ENCODE results near the gene ZDHHC24. TPM values are rescaled to one million over a fixed set of nuclear protein-coding genes. Genes with fewer than 3 reads are reported as not detected.
"Not testable (repeated sequence)": the region's sequence is repeated elsewhere in the genome, so short reads cannot be mapped to it uniquely, and the experiment has no call there.

ZDHHC24 gene
- total RNA-seq, 1 experiment from 2014 or later = 9.7 TPM

GRCh38 chr11:66543263-66544107 lies 2.4 kb downstream of the ZDHHC24 start:
- Histone ChIP-seq H3K36me3 (ENCODE audit: insufficient read depth, low read length, poor library complexity, severe bottlenecking) (no peaks in the 10 kb centered on the region), H3K9me3 (ENCODE audit: low read depth, low read length, poor library complexity, severe bottlenecking) (no peaks in the 10 kb centered on the region), H3K4me3 (ENCODE audit: low read depth, low read length, poor library complexity, severe bottlenecking) (no peak overlapping the region), H3K4me1 (ENCODE audit: insufficient read depth, low read length, poor library complexity, severe bottlenecking) (peaks cover 4% of the 10 kb centered on the region), H3K27me3 (replicated peaks; ENCODE audit: insufficient read depth, low read depth, low read length, poor library complexity) (no peaks in the 10 kb centered on the region), H3K27ac (ENCODE audit: low read depth, low read length, poor library complexity, severe bottlenecking) (no peak overlapping the region)
- BruUV-seq (replicated peaks) = no TSS peak
- intact Hi-C loops (cut with micrococcal nuclease; ENCODE audit: unreplicated experiment) = no loop called here
- peak; percentile 48 for DNase-seq (ENCODE audit: low spot score)
- POLR2A ChIA-PET (ENCODE audit: low non-redundant PET) = interaction anchor here (0.5 kb wide), 1 partner anchor 77 kb away, joined by 3 read pairs; no protein-coding TSS in a partner anchor
- CTCF ChIA-PET = no interaction called here
- TF ChIP-seq, protein P1, sequence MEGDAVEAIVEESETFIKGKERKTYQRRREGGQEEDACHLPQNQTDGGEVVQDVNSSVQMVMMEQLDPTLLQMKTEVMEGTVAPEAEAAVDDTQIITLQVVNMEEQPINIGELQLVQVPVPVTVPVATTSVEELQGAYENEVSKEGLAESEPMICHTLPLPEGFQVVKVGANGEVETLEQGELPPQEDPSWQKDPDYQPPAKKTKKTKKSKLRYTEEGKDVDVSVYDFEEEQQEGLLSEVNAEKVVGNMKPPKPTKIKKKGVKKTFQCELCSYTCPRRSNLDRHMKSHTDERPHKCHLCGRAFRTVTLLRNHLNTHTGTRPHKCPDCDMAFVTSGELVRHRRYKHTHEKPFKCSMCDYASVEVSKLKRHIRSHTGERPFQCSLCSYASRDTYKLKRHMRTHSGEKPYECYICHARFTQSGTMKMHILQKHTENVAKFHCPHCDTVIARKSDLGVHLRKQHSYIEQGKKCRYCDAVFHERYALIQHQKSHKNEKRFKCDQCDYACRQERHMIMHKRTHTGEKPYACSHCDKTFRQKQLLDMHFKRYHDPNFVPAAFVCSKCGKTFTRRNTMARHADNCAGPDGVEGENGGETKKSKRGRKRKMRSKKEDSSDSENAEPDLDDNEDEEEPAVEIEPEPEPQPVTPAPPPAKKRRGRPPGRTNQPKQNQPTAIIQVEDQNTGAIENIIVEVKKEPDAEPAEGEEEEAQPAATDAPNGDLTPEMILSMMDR (conservative IDR thresholded peaks at IDR 0.05; ENCODE audit: low read depth, low read length) = peak; percentile 42; the same call in 1 of the 2 replicates
- no peak for TF ChIP-seq EZH2 (IDR thresholded peaks at IDR 0.05; ENCODE audit: borderline replicate concordance, low read depth, low read length, poor library complexity, severe bottlenecking)

DNA sequence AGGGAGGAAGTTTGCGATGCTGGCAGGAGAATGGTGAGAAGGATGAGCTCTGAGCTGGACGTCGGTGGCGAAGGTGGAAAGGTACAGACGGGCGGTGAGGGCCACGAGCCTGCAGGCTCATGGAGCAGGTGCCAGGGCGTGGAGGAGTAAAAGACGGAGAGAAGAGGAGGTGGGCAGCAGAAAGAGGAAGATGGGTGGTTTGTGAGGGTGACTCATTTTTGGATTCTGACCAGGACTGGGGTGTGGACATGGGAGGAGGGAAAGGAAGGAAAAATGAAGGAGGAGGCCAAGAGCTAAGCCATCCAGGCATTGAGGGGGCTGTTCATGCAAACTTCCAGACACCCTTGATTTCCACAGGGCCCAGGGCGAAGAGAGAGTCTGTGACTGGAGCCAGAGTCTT lies 3.5 kb downstream of the ZDHHC24 start:
- no TSS peak for BruUV-seq (replicated peaks)

DNA sequence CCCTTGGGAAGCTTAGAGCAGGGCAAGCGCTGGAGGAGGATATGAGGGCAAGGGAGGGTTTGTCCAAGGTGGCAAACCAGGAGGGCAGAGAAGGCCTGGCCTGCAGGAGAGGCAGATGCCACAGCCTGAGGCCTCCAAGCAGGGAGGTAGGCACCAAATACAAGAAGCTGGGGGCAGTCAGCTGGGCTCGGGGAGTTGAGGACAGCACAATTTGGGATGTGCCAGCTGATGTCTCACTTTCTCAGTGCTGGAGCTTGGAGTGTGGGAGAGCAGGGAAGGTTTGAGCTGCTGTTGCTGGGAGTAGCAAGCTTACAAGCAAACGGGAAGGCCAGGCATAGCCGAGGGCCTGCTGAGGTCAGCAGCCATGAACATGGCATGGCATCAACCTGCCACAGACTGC lies 4.0 kb downstream of the ZDHHC24 start:
- Histone ChIP-seq H3K4me1 (ENCODE audit: insufficient read depth, low read length, poor library complexity, severe bottlenecking) (peaks cover 4% of the 10 kb centered on the region), H3K9me3 (ENCODE audit: low read depth, low read length, poor library complexity, severe bottlenecking) (no peaks in the 10 kb centered on the region), H3K4me3 (ENCODE audit: low read depth, low read length, poor library complexity, severe bottlenecking) (no peak overlapping the region), H3K27me3 (replicated peaks; ENCODE audit: insufficient read depth, low read depth, low read length, poor library complexity) (no peaks in the 10 kb centered on the region), H3K36me3 (ENCODE audit: insufficient read depth, low read length, poor library complexity, severe bottlenecking) (no peaks in the 10 kb centered on the region), H3K27ac (ENCODE audit: low read depth, low read length, poor library complexity, severe bottlenecking) (no peak overlapping the region)
- CTCF ChIA-PET = no interaction called here
- POLR2A ChIA-PET (ENCODE audit: low non-redundant PET) = no interaction called here
- no peak for DNase-seq (ENCODE audit: low spot score)
- intact Hi-C loops (cut with micrococcal nuclease; ENCODE audit: unreplicated experiment) = no loop called here
- TF ChIP-seq, protein P1 (conservative IDR thresholded peaks at IDR 0.05; ENCODE audit: low read depth, low read length) = no peak
- no peak for TF ChIP-seq EZH2 (IDR thresholded peaks at IDR 0.05; ENCODE audit: borderline replicate concordance, low read depth, low read length, poor library complexity, severe bottlenecking)
- BruUV-seq (replicated peaks) = no TSS peak

More for the DNA sequence above, 3.5 kb downstream of the ZDHHC24 start:
- no peak for TF ChIP-seq EZH2 (IDR thresholded peaks at IDR 0.05; ENCODE audit: borderline replicate concordance, low read depth, low read length, poor library complexity, severe bottlenecking)
- TF ChIP-seq, protein P1 (conservative IDR thresholded peaks at IDR 0.05; ENCODE audit: low read depth, low read length) = no peak
- intact Hi-C loops (cut with micrococcal nuclease; ENCODE audit: unreplicated experiment) = no loop called here
- Histone ChIP-seq H3K4me1 (ENCODE audit: insufficient read depth, low read length, poor library complexity, severe bottlenecking) (peaks cover 4% of the 10 kb centered on the region), H3K27me3 (replicated peaks; ENCODE audit: insufficient read depth, low read depth, low read length, poor library complexity) (no peaks in the 10 kb centered on the region), H3K27ac (ENCODE audit: low read depth, low read length, poor library complexity, severe bottlenecking) (no peak overlapping the region), H3K4me3 (ENCODE audit: low read depth, low read length, poor library complexity, severe bottlenecking) (no peak overlapping the region), H3K36me3 (ENCODE audit: insufficient read depth, low read length, poor library complexity, severe bottlenecking) (no peaks in the 10 kb centered on the region), H3K9me3 (ENCODE audit: low read depth, low read length, poor library complexity, severe bottlenecking) (no peaks in the 10 kb centered on the region)
- ChIA-PET POLR2A (ENCODE audit: low non-redundant PET) (no interaction called here), CTCF (no interaction called here)
- no peak for DNase-seq (ENCODE audit: low spot score)

DNA sequence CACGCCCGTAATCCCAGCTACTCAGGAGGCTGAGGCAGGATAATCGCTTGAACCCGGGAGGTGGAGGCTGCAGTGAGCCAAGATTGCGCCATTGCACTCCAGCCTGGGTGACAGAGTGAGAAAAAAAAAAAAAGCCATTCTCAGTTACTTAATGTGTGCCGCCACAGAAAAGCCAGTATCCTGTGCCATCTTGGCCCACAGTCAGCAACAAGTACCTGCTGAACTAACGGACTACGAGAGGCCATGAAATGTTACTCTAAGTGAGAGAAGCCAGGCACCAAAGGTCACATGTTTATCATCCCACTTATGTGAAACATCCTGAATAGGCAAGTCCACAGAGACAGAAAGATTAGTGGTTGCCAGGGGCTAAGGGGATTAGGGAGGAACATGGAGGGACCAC lies 5.2 kb downstream of the ZDHHC24 start:
- H3K27me3 ChIP-seq (replicated peaks; ENCODE audit: insufficient read depth, low read depth, low read length, poor library complexity); H3K27ac ChIP-seq (ENCODE audit: low read depth, low read length, poor library complexity, severe bottlenecking); H3K4me3 ChIP-seq (ENCODE audit: low read depth, low read length, poor library complexity, severe bottlenecking); DNase-seq (ENCODE audit: low spot score); CTCF ChIA-PET; H3K4me1 ChIP-seq (ENCODE audit: insufficient read depth, low read length, poor library complexity, severe bottlenecking); H3K9me3 ChIP-seq (ENCODE audit: low read depth, low read length, poor library complexity, severe bottlenecking); H3K36me3 ChIP-seq (ENCODE audit: insufficient read depth, low read length, poor library complexity, severe bottlenecking); intact Hi-C loops (cut with micrococcal nuclease; ENCODE audit: unreplicated experiment); POLR2A ChIA-PET (ENCODE audit: low non-redundant PET); BruUV-seq (replicated peaks): not testable (repeated sequence)
